GM18907 (cell line): ENCODE measurements around the gene CDC45.

ENCODE experiments used
- ATAC-seq: cut with Tn5 transposase; IDR thresholded peaks from one replicate; pipeline ENCODE4 v1.9.1; 2021; ENCODE audit warnings: mild to moderate bottlenecking, moderate library complexity; ENCODE audit not compliant: unreplicated experiment

The CDC45 gene

GRCh38 chr22:19448076-19448607, 31.6 kb upstream of the CDC45 start:
- peak; percentile 39 for ATAC-seq

- ATAC-seq: no peak
Measured at GRCh38 chr22:19448739-19449421, 30.8 kb upstream of the CDC45 start.

DNA sequence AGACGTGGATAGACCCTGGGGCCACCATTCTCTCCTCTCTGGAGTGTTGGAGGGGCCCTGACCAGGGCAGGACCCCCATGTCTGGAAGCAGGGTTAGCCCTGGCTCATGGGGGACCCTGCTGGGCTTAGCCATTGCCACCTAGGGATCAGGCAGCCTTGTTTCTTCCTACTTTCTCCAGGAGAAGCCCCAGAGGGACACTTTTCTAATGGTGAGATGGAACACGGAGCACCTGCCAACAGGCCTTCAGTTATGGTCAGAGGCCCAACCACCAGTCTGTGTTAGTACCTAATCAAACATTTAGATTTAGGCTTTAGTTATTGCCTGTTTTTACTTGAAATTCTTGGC, 30.3 kb upstream of the CDC45 start:
- ATAC-seq: no peak

- no peak for ATAC-seq
Measured at GRCh38 chr22:19450363-19451175, 29.2 kb upstream of the CDC45 start.

GRCh38 chr22:19451570-19451969, 28.1 kb upstream of the CDC45 start:
- no peak for ATAC-seq

- no peak for ATAC-seq
Measured at GRCh38 chr22:19453718-19454117, 26.0 kb upstream of the CDC45 start.

- ATAC-seq: no peak
Measured at GRCh38 chr22:19454156-19454555, 25.6 kb upstream of the CDC45 start.

- no peak for ATAC-seq
Measured at GRCh38 chr22:19455033-19455432, 24.7 kb upstream of the CDC45 start.

GRCh38 chr22:19455585-19456370, 23.9 kb upstream of the CDC45 start:
- no peak for ATAC-seq

GRCh38 chr22:19456541-19456940, 23.2 kb upstream of the CDC45 start:
- ATAC-seq: no peak

DNA sequence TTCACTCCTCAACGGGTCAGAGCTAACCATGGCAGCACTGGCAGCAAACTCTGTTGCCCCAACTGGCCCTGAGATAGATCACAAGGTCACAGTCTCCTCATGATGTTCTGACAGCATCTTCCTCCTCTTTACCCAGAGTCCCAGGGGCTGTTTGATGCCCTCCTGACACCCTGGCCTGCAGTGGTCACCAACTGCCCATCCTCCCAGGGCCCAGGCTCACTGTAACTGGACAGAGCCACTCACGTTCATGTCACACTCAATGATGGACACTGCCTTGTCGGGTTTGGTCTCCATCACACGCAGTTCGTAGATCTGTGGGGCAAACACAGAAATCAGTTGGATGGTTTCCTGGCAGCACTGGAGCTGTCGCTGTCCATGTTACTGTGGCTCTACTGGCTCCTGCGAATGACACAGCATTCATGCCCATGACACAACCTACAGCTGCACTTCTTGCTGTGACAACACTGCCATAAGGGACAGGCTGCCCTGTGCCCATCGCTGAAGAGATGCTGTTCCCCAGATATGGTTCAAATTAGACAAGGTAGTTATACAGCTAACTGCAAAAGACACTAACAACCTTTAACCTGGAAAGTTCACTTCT, 21.8 kb upstream of the CDC45 start:
- ATAC-seq: no peak

GRCh38 chr22:19460036-19460435, 19.7 kb upstream of the CDC45 start:
- ATAC-seq: no peak

- ATAC-seq: no peak
Measured at GRCh38 chr22:19461506-19461905, 18.2 kb upstream of the CDC45 start.

DNA sequence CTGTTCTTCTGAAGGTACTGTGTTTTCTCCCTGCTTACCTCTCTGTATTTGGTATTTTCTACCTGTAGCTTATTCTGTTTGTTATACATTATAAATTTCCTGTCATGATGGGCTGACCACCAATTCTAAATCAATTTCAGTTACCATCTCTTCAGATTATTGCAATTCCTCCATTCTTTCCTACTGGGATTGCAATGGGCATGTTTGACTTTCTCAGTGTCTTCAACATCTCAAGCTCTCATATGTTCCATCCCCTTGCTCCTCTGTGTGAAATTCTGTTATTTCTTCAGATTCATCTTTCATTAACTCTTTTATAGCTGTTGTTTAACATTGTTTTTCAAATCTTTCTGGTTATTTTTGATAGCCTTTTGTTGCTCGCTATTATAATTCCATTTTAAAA, 16.7 kb upstream of the CDC45 start:
- ATAC-seq: no peak

DNA sequence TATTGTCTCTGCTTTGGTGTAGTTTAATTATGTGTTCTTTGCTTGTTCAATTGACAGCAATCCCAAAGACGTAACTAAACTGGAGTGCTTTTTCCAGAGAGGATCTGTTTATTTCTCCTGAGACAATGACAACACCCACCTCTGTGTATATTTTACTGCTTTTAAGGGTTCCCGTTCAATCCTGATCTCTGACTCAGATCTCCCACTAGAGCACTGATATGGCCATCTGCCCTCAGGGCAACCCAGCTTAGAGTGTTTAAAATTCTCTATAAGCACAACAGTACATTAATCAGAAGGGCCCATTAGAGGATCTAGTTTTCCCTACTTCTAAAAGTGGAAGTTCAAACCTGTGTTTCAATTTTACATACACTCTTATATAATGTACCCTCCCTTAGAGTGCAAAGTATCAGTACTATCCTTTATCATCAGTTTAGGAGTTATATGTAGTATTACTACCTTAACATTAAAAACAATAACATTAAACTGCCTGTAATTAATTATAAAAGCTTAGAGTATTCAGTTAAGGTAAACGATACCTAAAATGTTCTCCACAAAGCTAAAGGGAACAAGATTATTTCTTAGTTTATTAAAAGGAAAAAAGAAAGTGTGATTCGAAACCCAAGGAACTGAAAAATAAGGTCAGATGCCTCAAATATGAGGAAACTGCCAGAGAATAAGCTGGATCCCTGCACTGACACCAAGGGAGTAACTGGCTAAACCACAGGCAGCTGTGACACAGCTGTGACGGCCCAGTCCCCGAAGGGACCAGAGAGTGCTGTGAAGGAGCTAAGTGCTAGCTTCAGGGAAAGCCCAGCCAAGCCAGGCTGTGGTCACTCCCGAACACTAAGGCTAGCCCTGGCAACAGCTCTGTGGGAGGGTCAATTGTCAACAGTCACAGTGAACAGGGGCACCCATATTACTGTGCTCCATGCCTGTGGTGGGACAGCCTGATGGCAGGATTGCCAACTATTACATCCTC, 15.9 kb upstream of the CDC45 start:
- no peak for ATAC-seq

DNA sequence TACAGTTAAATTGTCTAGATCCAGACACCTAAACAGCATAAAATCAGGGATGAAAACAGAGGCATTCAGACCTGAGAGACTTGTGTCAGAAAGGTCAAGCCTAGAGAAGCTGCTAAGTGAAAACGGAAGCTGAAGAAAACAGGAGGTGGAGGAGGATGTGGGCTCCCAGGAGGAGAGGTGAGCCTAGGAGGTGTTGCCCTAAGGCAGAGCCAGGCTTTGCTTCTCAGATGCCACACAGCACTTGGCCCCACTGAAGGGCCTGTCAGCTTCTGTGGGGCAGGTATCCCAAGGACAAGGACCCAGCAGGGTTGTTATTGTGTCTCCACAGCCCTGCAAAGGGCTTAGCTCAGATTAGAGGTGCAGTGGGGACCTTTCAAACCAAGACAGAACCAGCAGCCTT, 15.2 kb upstream of the CDC45 start:
- ATAC-seq: no peak

GRCh38 chr22:19464975-19465374, 14.7 kb upstream of the CDC45 start:
- no peak for ATAC-seq

DNA sequence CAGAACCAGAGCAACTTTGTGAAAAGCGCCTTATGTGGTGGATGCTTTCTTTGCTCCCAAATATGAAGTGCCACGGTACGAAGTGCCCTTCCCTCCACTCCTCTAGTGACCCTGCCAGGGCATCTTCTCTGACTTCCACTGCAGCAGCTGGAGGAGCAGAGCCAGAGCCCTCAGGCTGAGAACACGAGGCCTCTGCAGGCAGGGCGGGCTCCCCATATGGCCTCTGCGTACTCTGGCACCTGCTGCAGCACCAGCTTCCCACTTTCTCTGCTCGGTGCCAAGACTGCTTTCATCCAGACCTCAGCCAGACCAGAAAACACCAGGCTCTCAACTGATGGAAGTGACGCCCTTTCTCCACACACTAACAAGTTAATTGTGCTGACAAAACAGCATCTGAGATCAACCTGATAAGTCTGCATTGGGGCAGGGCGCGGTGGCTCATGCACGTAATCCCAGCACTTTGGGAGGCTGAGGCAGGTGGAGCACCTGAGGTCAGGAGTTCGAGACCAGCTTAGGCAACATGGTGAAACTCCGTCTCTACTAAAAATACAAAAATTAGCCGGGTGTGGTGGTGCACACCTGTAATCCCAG, 13.5 kb upstream of the CDC45 start:
- no peak for ATAC-seq
